ENCODE results near the gene PPID.
"Not testable (repeated sequence)": the region's sequence is repeated elsewhere in the genome, so short reads cannot be mapped to it uniquely, and the experiment has no call there.

Gene PPID

DNA sequence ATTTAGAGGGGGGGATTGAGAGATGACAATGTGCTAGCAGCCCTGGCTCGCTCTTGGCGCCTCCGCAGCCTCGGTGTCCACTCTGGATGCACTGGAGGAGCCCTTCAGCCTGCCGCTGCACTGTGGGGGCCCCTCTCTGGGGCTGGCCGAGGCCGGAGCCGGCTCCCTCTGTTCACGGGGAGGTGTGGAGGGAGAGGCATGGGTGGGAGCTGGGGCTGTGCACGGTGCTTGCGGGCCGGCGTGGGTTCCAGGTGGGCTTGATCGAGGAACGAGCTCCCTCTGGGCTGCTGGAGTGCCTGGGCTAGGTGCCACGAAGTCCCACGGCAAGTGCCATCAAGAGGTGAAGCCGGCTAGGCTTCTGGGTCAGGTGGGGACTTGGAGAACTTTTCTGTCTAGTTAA lies 58.4 kb downstream of the PPID start:
- DNase-seq, result no peak

DNA sequence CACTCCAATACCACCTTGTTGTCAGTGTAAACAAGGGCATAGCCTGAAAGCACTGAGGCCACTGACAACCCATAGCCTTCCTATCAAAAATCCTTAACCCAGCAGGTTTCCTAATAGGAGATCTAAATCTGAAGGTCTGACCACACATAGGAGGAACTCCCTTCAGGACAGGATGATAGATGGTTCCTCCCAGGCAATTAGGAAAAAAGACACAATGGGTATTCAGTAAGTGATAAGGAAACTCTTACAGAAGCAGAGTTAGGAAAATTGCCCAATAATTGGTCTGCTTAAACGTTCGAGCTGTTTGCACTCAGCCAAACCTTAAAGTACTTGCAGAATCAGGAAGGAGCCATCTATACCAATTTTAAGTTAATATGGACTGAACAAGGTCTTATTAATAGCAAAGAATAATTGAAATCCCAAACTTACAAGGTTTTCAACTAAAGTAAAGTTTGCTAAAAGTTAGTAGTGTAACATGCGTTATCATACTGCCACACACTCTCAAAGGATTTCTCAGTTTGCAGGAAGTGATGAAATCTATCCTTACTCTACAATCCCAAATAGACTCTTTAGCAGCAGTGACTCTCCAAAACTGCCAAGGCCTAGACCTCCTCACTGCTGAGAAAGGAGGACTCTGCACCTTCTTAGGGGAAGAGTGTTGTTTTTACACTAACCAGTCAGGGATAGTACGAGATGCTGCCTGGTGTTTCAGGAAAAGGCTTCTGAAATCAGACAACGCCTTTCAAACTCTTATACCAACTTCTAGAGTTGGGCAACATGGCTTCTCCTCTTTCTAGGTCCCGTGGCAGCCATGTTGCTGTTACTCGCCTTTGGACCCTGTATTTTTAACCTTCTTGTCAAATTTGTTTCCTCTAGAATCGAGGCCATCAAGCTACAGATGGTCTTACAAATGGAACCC lies 59.2 kb downstream of the PPID start:
- not testable (repeated sequence) for DNase-seq

DNA sequence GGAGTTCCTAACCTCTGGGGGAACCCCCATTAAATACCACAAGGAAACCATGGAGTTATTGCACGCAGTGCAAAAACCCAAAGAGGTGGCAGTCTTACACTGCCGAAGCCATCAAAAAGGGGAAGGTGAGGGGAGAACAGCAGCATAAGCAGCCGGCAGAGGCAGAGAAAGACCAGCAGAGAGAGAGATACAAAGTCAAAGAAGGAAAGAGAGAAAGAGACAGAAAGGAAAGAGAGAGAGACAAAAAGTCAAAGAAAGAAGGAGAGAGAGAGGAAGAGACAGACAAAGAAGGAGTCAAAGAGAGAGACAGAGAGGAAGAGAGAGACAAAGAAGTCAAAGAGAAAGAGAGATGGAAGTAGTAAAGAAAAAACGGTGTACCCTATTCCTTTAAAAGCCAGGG lies 59.9 kb downstream of the PPID start:
- not testable (repeated sequence) for DNase-seq
